Midbrain (tissue), 1 donor: Measurements from ENCODE around the gene COQ10A.

Source experiments
- DNase-seq: peaks from one replicate; lab custom pipeline; 2025; lab: John Stamatoyannopoulos, UW

The COQ10A gene

DNA sequence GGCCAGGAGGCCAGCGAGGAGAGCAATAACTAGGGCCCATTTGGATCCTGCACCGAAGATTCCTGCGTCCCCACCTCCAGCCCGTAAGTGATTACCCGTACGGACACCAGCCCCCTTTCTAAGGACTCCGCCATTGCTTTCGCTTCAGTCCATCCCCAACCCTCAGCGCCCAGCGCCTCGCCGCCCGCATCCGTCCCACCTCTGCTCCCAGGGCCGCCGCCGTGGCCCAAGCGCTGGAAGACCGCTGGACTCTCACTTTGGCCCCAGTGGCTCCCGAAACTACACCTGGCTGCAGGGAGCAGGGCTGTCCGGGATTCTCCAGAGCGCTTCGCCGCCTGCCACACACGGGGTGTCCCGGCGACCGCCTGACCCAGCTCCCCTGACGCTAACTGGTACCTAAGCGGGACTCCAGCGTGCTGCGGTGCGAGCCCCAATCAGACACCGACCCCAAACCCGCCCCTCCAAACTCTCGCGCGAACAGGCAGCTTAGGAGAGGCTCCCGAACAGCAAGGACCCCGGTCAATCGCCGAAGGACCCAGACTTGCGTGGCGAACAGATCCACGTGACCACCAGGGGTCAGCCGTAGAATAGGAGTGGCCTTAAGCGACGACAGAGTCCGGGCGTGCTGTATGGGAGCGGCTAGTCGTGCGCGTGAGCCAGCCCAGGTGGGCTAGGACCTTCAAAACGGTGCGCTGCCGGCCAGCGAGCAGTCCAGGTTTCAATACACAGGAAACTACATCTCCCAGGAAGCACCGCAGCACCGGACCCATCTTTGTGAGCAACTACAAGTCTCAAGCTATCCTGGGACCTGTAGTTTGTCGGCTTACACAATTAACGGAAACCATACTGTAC is 49.1 kb downstream of the COQ10A start, which contains the start of gene CNPY2:
Gene CNPY2, minus strand, starts transcription at position 367 of the 852 bp plus-strand sequence. CDS start 771 bp downstream, outside the sequence.
- DNase-seq = peak; percentile 96

- no peak for DNase-seq
These were observed 50.9 kb downstream of the COQ10A start for GRCh38 chr12:56317675-56318074.
